ENCODE measurements around the gene SKAP1.
"Not testable (repeated sequence)": the region's sequence is repeated elsewhere in the genome, so short reads cannot be mapped to it uniquely, and the experiment has no call there.

Gene SKAP1

DNA sequence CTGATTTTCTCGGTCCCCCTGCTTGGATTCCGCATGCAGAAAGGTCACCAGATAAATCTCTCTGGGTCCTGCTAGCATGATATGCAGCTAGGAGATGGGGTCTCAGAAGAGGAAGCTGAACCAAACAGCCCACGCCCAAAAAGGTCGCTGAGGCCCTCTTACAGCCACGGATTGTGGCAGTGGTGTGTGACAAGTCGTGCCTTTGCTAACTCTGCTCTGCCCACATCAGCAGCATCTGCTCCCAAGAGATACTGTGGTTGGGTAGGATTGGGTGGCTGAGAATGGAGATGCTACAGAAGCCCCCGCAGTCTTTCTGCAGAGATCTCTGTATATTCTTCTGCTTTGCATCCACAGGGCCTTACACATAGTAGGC, 15.2 kb upstream of the SKAP1 start:
- DNase-seq = no peak

DNA sequence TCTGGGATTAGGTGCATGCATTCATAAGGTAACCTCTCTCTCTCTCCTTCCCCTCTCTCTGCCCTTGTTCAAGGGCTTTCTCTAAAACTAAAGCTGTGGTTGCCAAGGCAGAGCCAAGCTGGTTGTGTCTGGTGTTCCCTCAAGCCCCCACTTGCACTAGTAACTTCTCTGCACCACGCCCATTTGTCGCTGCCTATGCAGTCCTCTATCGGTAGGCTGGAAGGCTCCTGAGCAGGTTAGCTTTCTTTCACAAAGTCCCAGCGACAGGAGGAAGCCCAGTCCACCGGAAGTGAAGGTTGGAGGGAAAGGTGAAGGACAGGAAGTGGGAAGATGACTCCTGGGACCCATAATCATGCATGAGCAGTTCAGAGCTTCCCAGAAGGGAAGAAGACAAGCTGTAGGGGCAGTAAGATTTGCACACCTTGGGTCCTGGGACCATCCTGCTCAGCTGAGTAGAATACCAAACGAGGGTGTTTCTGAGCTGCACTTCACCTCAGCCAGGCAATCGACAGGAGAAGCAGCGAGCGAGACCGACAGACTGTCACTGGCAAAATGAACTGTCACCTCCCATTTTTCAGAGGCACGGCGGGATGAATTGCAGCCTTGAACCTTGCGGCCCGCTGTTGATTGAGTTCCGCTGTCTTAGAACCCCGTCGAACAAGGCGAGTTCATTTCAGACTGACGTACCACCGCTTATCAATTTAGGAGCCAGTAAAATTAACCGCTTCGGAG, 14.7 kb upstream of the SKAP1 start:
- DNase-seq = peak; percentile 37 to 47

DNA sequence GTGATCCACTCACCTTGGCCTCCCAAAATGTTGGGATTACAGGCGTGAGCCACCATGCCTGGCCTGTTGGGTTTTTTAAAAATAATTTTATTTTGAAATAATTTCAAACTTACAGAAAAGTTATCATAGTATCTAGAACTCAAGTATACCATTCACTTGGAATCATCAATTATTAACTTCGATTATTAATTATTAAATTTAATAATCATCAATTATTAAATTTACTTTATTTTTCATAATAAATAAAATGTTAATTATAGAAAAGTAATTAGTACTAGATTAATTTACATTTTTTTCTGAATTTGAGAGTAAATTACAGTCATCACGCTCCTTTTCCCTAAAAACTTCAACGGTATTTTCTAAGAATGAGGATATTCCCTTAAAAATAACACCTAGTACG, 13.7 kb upstream of the SKAP1 start:
- no peak for DNase-seq

DNA sequence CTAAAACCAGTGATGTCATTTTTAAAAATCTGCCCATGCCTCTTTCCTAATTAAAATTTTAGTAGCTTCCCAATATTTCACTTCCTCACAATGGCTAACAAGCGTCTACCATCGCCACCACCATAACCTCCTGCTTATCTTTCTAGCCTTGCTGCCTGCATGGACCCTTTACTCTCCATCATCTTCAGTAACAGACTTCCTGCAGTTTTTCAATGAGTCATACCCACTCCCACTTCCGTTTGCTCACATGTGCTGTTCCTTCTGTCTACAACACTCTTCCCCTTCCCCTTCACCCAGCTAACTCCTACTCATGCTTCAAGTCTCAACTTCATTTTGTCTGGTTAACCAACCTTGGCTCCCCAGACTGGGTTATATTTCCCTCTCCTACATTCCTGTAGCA, 12.8 kb upstream of the SKAP1 start:
- no peak for DNase-seq

DNA sequence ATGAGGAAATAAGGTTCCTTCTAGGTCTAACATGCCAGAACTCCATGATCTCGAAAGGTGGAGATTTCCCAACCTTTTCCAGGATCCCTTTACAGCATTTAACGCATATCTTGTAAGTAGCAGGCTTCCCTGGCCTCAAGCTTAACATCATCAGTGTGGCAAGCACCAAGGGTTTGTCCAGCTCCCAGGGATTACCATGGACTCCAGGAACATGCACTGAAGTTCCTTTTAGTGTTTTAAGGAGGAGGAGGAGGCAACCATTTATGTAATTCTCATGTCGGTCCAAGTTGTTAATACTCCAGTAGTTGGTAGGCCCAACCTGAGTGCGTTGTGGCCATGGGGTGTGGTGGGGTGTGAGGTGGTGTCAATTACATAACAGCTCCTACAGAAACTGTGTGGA, 11.8 kb upstream of the SKAP1 start:
- DNase-seq = no peak

DNA sequence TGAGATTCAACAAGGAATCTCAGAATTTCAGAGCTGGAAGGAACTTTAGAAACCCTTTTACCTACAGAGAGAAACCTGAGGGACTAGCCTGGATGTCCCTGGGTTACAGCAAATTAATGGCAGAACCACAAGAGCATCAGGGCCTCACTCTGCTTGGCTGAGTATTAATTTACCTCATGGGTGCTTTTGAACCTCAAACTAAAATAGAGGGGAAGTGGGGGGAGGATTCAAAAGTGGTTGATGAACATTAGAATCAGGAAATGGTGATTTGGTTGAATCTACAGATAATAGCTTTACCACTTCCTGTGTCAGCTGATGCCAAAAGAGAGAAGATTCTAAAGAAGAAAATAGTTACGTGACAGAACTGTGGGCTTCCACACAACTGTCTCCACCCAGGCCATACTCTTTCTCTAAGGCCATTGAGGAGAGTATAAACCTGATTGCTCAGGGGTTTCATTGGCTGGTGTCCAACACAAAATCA, 11.3 kb upstream of the SKAP1 start:
- DNase-seq = no peak

DNA sequence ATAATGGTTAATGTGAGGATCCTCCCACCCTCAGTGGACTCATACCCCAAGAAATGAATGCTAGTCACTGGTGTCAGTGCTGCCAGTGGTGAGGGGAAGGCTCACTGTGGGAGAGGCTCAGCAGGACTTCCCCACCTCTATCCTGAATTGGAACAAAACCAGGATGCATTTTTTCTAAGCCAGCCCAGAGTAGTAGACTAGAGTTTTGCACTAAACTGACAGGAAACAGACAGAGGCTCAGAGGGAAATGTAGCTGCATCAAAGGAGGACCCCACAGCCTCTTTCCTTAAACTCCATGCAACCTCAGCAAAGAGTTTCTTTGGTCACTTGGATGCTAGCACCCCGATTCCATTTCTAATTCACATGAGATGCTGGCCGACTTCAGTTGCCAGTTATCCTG, 10.7 kb upstream of the SKAP1 start:
- DNase-seq = no peak

DNA sequence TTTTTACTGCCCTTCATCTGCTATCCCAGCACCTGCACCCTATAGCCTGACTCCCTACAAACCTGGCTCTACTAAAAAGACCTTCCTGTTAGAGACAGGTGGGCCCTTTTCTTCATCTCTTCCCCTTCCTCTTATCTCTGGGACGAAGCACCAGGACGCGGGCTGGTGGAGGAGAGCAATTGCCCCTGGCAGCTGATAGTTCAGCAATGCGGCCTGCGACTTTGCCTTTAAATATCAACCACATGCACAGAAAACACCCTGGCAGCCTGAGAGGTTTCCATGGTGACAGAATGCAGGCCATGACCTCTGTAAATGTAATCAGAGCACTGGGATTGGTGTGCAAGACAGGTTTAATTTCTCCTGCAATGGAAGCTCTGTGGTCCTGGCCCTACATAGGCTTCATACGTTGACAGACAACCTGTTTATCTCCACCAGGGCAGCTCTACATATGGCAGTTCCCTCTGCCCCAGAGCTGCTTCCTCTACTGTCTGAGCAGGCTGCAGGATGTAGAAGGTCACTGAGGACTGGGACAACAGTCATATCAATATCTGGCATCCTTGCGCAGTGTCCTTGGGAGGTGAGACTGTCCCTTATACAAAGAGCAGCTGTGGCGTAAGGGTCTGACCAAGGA, 10.0 kb upstream of the SKAP1 start:
- peak; percentile 26 to 34 for DNase-seq

DNA sequence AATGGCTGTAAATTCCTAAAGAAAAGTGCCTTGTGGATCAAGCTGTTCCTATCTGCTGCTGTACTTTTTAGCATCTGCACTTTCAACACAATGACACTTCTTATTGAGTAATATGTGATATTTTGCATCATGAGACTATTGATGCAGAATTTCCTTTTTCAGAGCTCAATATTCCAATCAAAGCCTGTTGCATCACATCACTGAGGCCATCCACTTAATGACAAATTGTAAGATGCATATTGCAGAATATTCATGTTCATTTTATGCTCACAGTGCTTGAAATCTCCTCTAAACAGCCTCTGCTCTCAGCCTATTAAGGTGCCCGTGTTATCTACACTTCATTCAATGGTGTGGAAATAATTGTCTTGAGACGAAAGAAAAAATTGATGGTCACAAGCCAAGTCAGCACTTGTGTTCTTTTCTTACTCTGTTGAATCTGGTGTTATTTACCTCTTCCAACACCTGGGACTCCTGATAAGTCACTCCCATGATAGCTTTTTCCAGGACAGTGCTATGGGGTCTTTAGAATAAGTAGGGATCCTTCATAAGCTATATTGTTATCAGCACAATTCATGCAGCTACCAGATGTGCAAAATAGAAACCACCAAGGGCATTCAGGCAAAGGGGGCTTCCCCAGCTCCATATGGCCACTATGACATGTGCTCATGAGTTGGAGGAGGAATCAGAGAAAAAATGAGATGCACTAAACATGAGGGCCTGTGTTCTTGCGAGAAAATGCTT, 9.3 kb upstream of the SKAP1 start:
- DNase-seq = peak in 1 of 2 experiments; percentile 44

DNA sequence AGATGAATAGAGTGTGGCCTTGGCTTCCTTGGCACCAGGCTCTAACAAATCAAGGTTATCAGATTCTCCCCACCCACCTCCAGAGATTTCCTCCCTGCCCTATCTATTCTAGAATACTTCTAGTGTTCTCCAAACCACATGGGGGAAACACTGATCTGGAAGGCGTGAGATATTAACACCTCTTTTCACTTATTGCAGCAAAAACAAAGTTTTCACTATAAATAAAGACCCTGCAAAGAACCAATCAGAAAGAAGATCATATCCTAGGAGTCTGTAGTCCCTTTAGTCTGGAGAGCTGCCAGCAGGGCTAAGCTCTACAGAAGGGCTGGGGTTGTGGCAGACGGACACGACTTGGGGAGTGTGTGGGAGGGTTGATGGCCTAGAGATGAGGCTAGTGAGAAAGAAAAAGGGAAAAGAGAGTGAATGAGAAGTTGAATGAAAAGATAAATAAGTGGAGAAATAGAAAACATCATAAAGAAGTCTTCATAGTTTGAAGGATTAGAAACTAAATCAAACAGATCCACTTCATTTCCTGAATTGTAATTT, 8.6 kb upstream of the SKAP1 start:
- no peak for DNase-seq

DNA sequence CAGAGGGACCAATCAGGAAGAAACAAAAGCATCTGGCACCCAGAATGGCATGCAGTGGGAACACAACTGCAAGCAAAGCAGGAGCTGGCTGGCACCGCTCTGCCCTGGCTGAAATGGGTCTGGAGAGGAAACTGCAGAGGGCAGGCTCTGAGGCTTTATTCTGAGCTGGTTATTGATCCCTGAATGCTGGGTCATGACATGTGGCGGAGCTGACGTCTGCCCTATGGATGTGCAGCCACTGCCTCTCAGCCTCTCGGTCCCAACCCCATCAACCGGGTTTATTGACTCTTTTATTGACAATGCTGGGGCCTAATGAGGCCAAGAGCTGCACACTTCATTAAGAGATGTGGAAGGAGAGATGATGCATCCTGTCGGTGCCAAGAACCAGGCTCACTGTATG, 3.9 kb upstream of the SKAP1 start:
- no peak for DNase-seq

DNA sequence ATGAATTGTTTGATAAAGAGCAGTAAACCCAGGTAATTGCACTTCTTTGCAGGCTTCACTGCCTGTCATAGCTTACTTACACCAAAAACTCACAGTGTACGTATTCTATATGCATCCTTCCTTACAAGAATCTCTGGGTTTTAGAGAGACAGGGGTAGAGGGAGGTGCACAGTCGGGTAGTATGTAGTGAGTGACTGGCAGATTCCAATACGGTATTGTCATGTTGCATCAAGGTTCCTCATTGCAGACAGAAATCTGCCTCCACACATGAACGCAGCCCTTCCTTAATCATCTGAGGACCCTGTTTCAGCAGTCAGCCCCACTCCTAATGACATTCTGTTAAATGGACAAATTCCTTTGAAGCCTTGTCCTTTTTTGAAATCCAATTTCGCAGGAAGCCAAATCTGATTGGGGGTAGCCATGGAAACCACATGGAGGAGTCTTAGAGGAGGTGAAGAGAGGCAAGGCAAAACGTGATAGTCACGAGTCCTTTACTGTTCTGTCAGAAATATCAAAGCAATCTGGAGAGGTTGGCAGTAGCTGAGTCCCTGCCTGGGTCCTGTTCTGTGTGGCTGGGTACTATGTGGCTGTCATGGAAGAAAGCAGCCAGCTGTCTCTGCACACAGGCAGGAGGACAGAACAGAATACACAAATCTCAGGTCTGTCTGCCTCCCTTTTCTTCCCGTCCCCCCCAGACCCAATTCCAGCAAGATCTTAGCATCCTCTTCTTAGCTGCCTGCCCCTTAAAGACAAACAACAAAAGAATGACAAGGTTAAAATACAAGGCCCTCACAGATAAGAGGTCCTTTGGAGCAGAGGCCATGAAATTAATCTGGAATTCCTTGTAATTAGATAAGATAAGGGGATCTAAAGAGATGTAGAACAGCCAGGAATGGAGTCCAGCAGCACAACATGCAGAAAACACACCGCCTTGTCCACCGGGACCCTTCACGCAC, 3.1 kb upstream of the SKAP1 start:
- DNase-seq = no peak

DNA sequence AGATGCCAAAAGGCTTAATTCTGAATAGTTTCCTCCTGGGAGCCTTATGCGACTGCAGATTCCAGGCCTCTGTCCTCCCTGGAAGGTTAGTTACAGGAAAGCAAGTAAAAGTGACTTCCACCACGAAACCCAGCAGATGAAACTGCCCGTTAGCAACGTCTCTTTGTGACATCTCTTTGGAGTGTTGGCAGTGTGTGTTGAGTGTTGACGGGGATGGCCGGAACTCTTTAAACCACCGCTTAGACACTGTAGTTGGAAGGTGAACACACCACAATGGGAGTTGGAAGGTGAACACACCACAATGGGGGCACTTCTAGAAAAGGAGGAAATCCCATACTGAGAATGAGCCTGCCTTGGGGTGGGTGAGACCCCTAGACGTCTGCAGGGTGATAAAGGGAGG, 858 bp downstream of the SKAP1 start:
- DNase-seq = peak; percentile 36 to 51

DNA sequence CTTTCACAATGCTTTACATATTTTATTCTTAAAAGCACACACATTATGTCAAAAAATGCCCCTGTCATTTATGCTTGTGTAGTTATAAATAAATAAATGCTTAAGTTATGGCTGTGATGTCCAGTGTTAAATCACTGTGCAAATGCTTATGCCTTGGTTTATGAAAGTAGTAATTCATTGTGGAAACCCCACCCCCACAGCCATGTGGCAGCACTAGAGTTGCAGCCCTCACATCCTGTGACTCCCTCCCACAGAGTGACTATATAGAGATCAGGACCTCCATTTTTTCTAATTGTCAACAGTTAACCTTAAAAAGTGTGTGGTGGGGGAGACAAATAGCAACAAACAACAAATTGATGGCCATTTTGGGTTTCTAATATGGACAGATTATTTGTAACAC, 2.4 kb downstream of the SKAP1 start:
- DNase-seq = peak; percentile 69 to 78

DNA sequence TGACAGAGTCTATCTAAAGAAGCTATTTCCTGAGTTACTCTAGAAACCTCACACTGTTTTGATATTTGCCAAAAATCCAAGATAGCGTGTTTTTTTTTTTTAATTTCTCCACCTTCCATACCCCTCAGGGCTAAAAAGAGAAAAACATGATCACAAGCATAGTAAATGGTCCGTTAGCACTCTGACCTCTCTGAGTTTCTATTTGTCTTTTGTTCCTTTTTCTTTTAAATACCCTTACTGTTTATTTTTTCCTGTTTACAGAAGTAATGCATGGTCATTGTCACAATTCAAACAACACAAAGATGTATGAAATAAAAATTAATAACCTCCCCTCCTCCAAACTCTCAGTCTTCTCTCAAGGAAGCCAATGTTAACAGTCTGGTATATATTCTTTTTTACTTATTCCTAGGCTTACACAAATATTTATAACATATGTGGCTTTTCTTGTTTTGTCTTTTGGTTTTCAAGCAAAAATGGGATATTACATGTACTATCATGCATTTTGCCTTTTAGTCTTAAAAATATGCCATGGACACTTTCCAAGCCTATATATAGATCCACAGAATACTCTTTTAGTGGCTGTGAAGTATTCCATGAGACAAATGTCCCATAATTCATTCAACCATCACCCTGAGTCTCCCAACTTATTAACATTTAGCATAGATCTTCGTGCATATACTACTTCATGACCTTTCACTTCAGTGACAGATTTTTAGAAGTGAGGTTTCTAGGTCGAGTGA, 3.1 kb downstream of the SKAP1 start:
- DNase-seq = no peak

DNA sequence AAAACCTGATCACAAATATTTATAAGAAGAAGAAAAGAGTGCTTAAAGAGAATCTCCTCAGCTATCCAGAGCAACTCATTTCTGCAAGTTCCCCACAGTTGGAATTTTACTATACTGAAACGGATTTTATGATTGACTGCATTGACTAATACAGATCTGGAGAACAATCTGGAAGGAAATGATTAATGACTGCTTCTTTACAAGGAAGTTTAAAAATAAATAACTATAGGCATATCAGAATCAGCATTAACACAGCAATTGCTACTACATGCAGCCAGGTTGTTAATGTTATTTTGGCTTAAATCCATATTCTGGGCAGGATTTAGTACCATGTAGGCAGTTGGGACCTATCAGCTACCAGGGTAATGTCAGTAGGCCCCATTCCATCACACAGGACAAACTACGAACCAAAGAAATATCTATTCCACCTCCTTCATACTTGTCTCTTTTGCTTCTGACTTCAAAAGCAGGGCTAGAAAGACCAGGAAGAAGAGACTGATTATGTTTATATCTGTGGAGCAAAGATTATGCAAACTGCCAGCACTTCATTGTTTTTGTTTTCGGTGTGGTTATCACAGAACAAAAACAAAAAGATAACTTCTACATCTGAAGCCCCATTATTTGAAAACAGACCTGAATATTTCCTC, 3.9 kb downstream of the SKAP1 start:
- DNase-seq = no peak

DNA sequence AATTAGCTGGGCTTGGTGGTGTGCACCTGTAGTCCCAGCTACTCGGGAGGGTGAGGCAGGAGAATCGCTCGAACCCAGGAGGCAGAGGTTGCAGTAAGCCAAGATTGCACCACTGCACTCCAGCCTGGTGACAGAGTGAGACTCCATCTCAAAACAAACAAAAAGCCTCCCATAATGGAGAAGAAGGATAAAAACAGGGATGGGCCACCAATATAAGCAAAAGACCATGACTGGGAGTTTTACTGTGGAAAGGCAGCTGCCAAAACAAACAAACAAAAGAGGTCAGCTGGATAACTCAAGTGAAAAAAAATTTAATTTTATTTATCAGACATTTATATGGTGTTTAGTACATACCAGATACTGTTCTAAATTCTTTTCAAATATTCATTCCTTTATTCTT, 8.0 kb downstream of the SKAP1 start:
- DNase-seq = not testable (repeated sequence)

DNA sequence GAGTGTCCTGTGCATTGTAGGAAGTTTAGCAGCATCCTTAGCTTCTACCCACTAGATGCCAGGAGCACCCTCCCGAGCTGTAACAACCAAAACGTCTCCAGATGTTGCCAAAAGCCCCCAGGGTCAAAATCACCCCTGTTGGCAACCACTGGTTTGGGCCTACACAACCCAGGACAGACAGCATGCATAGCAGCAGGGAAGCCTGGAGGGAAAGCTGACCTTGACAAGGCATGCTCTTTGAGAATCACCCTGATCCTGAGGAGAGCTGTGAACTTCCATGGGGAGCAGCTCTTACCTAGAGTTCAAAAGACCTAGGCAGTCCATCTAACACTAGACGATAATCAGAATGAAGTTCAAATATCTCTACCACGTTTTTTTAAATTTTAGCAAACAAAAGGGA, 9.2 kb downstream of the SKAP1 start:
- DNase-seq = no peak

DNA sequence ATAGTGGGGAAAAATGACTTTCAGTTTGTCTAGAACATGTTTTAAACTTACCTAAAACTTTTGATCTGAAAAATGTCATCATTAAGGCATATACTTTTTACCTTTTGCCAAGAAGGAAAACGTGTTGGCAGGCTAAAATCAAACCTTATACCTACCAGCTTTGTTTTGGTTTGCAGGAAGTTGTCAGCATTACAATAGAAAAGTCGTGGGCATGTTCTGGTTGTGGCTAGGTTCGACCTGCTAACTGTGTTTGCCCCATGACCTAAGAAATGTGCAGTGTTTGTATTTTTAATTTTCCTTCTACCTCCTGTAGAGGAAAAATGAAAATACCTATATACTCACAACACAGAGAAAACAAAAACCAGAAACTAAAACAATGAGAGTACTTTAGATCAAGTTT, 13.0 kb downstream of the SKAP1 start:
- DNase-seq = no peak

DNA sequence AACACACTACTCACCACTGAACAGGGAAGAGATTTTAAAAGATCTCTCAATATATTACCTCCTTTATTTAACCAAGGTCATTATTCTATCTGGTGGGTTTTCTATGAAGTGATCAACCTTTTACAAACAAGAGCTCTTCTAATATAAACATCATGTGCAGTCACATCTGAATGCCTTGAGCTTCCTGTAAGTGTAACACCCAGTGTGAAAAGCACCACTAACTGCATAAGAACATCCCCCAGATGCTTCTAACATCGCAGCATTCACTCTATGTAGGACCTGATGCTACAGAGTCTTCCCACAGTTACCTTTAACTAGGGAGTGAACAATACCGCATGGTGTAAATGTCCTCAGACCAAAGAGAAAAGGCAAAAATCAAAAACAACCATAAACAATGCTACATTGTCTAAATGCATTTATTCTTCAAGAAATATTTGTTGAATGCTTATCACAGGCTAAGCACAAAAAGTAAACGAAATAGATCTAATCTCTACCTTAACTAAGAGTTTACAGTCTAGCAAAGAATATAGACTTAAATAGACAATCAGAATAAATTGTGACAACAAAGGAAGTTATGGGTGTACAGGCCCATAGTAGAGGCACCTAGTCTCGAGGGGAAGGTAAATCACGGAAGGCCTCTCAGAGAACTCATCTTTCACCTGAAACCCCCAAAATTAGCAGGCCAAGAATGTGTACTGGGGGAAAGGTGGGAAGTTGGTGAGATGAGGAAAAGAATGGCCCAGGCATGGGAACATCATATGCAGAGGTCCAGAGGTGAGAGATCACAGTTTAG, 16.2 kb downstream of the SKAP1 start:
- no peak for DNase-seq

Measured in activated CD4-positive, alpha-beta T cell treated with anti-CD3 and anti-CD28 coated beads, Interleukin-2, amount 50 U/mL, for 48 hours (primary cell).